PC-3 (cell line): Measurements from ENCODE around the gene CHN1. TPM values are rescaled to one million over a fixed set of nuclear protein-coding genes. Genes with fewer than 3 reads are reported as not detected.

ENCODE experiments used
- ATAC-seq: fragments of 200-7000 bp; cut with Tn5 transposase; 2 replicates; pipeline ENCODE4 v1.9.1; 2020; ENCODE audit warnings: mild to moderate bottlenecking, moderate library complexity
- BruUV-seq: library from RNA; stranded (reverse); fragments of 400-500 nt; replicated peaks from 2 replicates; lab custom pipeline; 2021; lab: Mats Ljungman, UMichigan
- CTCF ChIA-PET: fragments of 300-600 bp; sonication (Branson Sonifier 250); formaldehyde crosslinking; loops from one replicate; lab custom pipeline; 2022; ENCODE audit warnings: antibody characterized with exemption; lab: Charles Lee
- POLR2A ChIA-PET: fragments of 300-600 bp; sonication (Branson Sonifier 250); formaldehyde crosslinking; loops from one replicate; lab custom pipeline; 2022; ENCODE audit warnings: antibody characterized with exemption; ENCODE audit not compliant: unreplicated experiment; lab: Charles Lee
- DNase-seq: peaks from one replicate; pipeline ENCODE4 v3.0.0-alpha.2; 2015
- H2AFZ ChIP-seq: fragments of 300-600 bp; sonication (generic); 2 replicates; pipeline ENCODE4 v1.6.0; 2016; ENCODE audit warnings: antibody characterized with exemption, low read length
- H3F3A ChIP-seq: fragments of 300-600 bp; sonication (generic); one replicate; pipeline ENCODE4 v1.6.0; 2017; ENCODE audit warnings: antibody characterized with exemption, low read length, control low read depth, mild to moderate bottlenecking; ENCODE audit not compliant: unreplicated experiment
- H3K27ac ChIP-seq: fragments of 300-600 bp; sonication (generic); 2 replicates; pipeline ENCODE4 v1.5.1; 2016; ENCODE audit warnings: mild to moderate bottlenecking, low read length
- H3K27me3 ChIP-seq: fragments of 300-600 bp; sonication (generic); 2 replicates; pipeline ENCODE4 v1.6.1; 2016; ENCODE audit warnings: low read length, mixed read lengths
- H3K36me3 ChIP-seq: fragments of 300-600 bp; sonication (generic); 2 replicates; pipeline ENCODE4 v1.6.1; 2016; ENCODE audit warnings: low read depth, mixed run types, low read length, mixed read lengths
- H3K4me1 ChIP-seq: fragments of 300-600 bp; sonication (generic); 2 replicates; pipeline ENCODE4 v1.5.1; 2016; ENCODE audit warnings: low read length; ENCODE audit not compliant: insufficient read depth
- H3K4me2 ChIP-seq: fragments of 300-600 bp; sonication (generic); 2 replicates; pipeline ENCODE4 v1.6.0; 2016; ENCODE audit warnings: low read length
- H3K4me3 ChIP-seq: fragments of 300-600 bp; sonication (generic); 2 replicates; pipeline ENCODE4 v1.5.1; 2016; ENCODE audit warnings: mild to moderate bottlenecking, low read length, mixed read lengths
- H3K79me2 ChIP-seq: fragments of 300-600 bp; sonication (generic); 2 replicates; pipeline ENCODE4 v1.6.1; 2017; ENCODE audit warnings: low read length, mixed read lengths
- H3K9ac ChIP-seq: fragments of 300-600 bp; sonication (generic); 2 replicates; pipeline ENCODE4 v1.6.0; 2016; ENCODE audit warnings: mild to moderate bottlenecking, low read length
- H3K9me2 ChIP-seq: fragments of 300-600 bp; sonication (generic); replicated peaks from 2 replicates; pipeline ENCODE4 v1.6.1; 2016; ENCODE audit warnings: mixed run types, low read length, mixed read lengths
- H3K9me3 ChIP-seq: fragments of 300-600 bp; sonication (generic); 2 replicates; pipeline ENCODE4 v1.6.1; 2016; ENCODE audit warnings: low read length, mixed read lengths
- H4K20me1 ChIP-seq: fragments of 300-600 bp; sonication (generic); 2 replicates; pipeline ENCODE4 v1.6.1; 2016; ENCODE audit warnings: low read length, mixed read lengths
- CTCF ChIP-seq: fragments of 300-600 bp; sonication (generic); conservative IDR thresholded peaks from 2 replicates; pipeline ENCODE4 v1.5.1; 2017; ENCODE audit warnings: antibody characterized with exemption, low read depth, mild to moderate bottlenecking, low read length
- EZH2 ChIP-seq: fragments of 300-600 bp; sonication (generic); IDR thresholded peaks from one replicate; pipeline ENCODE4 v1.6.1; 2017; ENCODE audit warnings: antibody characterized with exemption, mild to moderate bottlenecking, low read length; ENCODE audit not compliant: unreplicated experiment
- EZH2phosphoT487 ChIP-seq: fragments of 300-600 bp; sonication (generic); IDR thresholded peaks from 2 replicates; pipeline ENCODE4 v1.6.1; 2018; ENCODE audit warnings: mild to moderate bottlenecking, antibody characterized with exemption, low read length, borderline replicate concordance
- intact Hi-C: fragments of 100-400 bp; cut with micrococcal nuclease; formaldehyde crosslinking; loops from 2 replicates; pipeline ENCODE4 v1.9.0; 2023
- total RNA-seq: library from RNA; depleted of rRNA; stranded (reverse); fragments of >200 nt; gene quantifications from 2 replicates; pipeline ENCODE4 v1.2.3, GENCODE V29; 2014

Gene CHN1
- total RNA-seq, 1 experiment from 2014 or later, result 7.8 TPM

GRCh38 chr2:175010848-175011254, 5.7 kb upstream of the CHN1 start:
- BruUV-seq, result no TSS peak
- Histone ChIP-seq H3K79me2 (no peaks in the 10 kb centered on the region), H3K9ac (no peak overlapping the region), H3K36me3 (no peaks in the 10 kb centered on the region), H3K4me2 (no peak overlapping the region), H3K4me1 (no peaks in the 10 kb centered on the region), H3F3A (no peaks in the 10 kb centered on the region), H3K9me2 (no peaks in the 10 kb centered on the region), H4K20me1 (no peaks in the 10 kb centered on the region), H3K27ac (no peak overlapping the region), H2AFZ (no peak overlapping the region), H3K9me3 (no peaks in the 10 kb centered on the region), H3K27me3 (peaks cover 25% of the 10 kb centered on the region), H3K4me3 (no peak overlapping the region)
- ATAC-seq (no peak), DNase-seq (no peak)
- ChIA-PET CTCF (interaction anchor here (0.6 kb wide), 1 partner anchor 317 kb away, joined by 11 read pairs; no protein-coding TSS in a partner anchor), POLR2A (no interaction called here)
- TF ChIP-seq EZH2phosphoT487 (no peak), CTCF (no peak), EZH2 (no peak)
- intact Hi-C loops, result no loop called here

- intact Hi-C loops, result no loop called here
- no peak for ATAC-seq
- Histone ChIP-seq H3K27ac (no peak overlapping the region), H3K27me3 (peaks cover 25% of the 10 kb centered on the region), H3K9ac (no peak overlapping the region), H3K9me2 (no peaks in the 10 kb centered on the region), H3F3A (no peaks in the 10 kb centered on the region), H3K36me3 (no peaks in the 10 kb centered on the region), H3K4me3 (no peak overlapping the region), H2AFZ (no peak overlapping the region), H3K79me2 (no peaks in the 10 kb centered on the region), H3K4me1 (no peaks in the 10 kb centered on the region), H3K9me3 (no peaks in the 10 kb centered on the region), H4K20me1 (no peaks in the 10 kb centered on the region), H3K4me2 (no peak overlapping the region)
- DNase-seq, result no peak
- POLR2A ChIA-PET, result no interaction called here
- BruUV-seq, result no TSS peak
- TF ChIP-seq CTCF (peak; percentile 31; the same call in 1 of the 2 replicates), EZH2phosphoT487 (no peak)
- CTCF ChIA-PET, result no interaction called here
Observed at GRCh38 chr2:175009917-175010621, 4.9 kb upstream of the CHN1 start.

GRCh38 chr2:175008801-175009495, 3.8 kb upstream of the CHN1 start:
- no peaks in the 10 kb centered on the region for H3K36me3 ChIP-seq
- H3K4me2 ChIP-seq, result no peak overlapping the region
- ChIA-PET POLR2A (no interaction called here), CTCF (interaction anchor here (0.6 kb wide), 1 partner anchor 172 kb away, joined by 3 read pairs; no protein-coding TSS in a partner anchor)
- H3K79me2 ChIP-seq, result no peaks in the 10 kb centered on the region
- no peaks in the 10 kb centered on the region for H3F3A ChIP-seq
- no peak overlapping the region for H3K27ac ChIP-seq
- ATAC-seq (no peak), DNase-seq (no peak)
- no peaks in the 10 kb centered on the region for H3K9me2 ChIP-seq
- no peak overlapping the region for H3K9ac ChIP-seq
- no peaks in the 10 kb centered on the region for H3K9me3 ChIP-seq
- H3K4me3 ChIP-seq, result no peak overlapping the region
- H2AFZ ChIP-seq, result no peak overlapping the region
- BruUV-seq, result no TSS peak
- H3K4me1 ChIP-seq, result 0 out of 2 replicates have a peak, but pooled peaks cover 2% of the 10 kb centered on the region
- no peaks in the 10 kb centered on the region for H4K20me1 ChIP-seq
- intact Hi-C loops, result no loop called here
- peaks cover 25% of the 10 kb centered on the region for H3K27me3 ChIP-seq
- no peak for TF ChIP-seq CTCF
- no peak for TF ChIP-seq EZH2phosphoT487
- TF ChIP-seq EZH2, result no peak
